Bronchial epithelial cell (primary cell): ENCODE data around the gene OGFOD3. TPM values are rescaled to one million over a fixed set of nuclear protein-coding genes. Genes with fewer than 3 reads are reported as not detected.

Experiments
- DNase-seq: peaks from one replicate; pipeline ENCODE4 v3.0.0-alpha.2; 2010; ENCODE audit warnings: low read depth
- FAIRE-seq: peaks from 2 replicates; lab custom pipeline; 2011; peaks lifted over from hg19 to GRCh38; lab: Jason Lieb, UNC
- H3K27me3 ChIP-seq: 2 replicates; pipeline ENCODE4 v1.5.1; 2011; ENCODE audit warnings: low read length; ENCODE audit not compliant: control insufficient read depth, insufficient read depth
- H3K36me3 ChIP-seq: 2 replicates; pipeline ENCODE4 v1.5.1; 2011; ENCODE audit warnings: low read length; ENCODE audit not compliant: control insufficient read depth, insufficient read depth
- H3K4me3 ChIP-seq: 2 replicates; pipeline ENCODE4 v1.5.1; 2011; ENCODE audit warnings: mild to moderate bottlenecking, low read depth, low read length, control low read depth
- CTCF ChIP-seq: IDR thresholded peaks from 2 replicates; pipeline ENCODE4 v1.5.1; 2011; ENCODE audit warnings: mild to moderate bottlenecking, moderate library complexity, low read length, control low read depth, inconsistent platforms; ENCODE audit not compliant: insufficient read depth, severe bottlenecking
- total RNA-seq: library from RNA; depleted of rRNA; stranded (reverse); fragments of >200 nt; gene quantifications from 2 replicates; pipeline ENCODE4 v1.2.1, GENCODE V29; 2014

Gene OGFOD3
- total RNA-seq, 1 donor from 2014 or later, result 25.0 TPM

GRCh38 chr17:82391496-82392066 is 26.8 kb downstream of the OGFOD3 start:
- DNase-seq (no peak), FAIRE-seq (no peak)
- H3K36me3 ChIP-seq, result peaks cover 3% of the 10 kb centered on the region
- H3K4me3 ChIP-seq, result no peak overlapping the region
- no peak for TF ChIP-seq CTCF
- peaks cover 2% of the 10 kb centered on the region for H3K27me3 ChIP-seq

DNA sequence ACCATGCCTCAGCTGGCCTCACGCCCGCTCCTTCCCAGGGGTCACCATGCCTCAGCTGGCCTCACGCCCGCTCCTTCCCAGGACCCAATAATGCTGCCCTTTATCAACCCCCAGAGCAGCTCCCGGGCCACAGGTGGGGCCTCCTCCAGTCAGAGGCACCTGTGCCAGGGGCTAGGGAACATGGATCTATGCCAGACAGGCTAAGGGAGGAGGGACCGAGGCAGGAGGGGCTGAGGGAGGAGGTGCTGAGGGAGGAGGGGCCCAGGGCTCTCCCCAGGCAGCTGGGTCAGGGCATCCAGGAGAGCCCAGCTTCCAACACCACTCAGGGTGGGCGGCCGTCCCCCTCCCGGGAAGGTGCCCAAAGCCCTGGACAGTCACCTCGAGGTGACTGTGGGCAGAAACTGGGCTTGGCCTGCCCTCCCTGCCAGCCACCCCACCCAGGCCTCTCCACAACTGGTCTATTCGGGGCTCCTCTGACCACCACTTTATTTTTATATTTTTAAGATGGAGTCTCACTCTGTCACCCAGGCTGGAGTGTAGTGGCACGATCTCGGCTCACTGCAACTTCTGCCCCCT is 27.4 kb downstream of the OGFOD3 start:
- FAIRE-seq (no peak), DNase-seq (no peak)
- Histone ChIP-seq H3K4me3 (no peak overlapping the region), H3K36me3 (peaks cover 3% of the 10 kb centered on the region), H3K27me3 (peaks cover 2% of the 10 kb centered on the region)
- no peak for TF ChIP-seq CTCF

GRCh38 chr17:82390015-82390859 is 28.1 kb downstream of the OGFOD3 start:
- FAIRE-seq (no peak), DNase-seq (no peak)
- Histone ChIP-seq H3K27me3 (peaks cover 2% of the 10 kb centered on the region), H3K4me3 (no peak overlapping the region), H3K36me3 (peaks cover 3% of the 10 kb centered on the region)
- TF ChIP-seq CTCF, result no peak

- FAIRE-seq, result no peak
- no peak overlapping the region for H3K4me3 ChIP-seq
- H3K27me3 ChIP-seq, result peaks cover 2% of the 10 kb centered on the region
- DNase-seq, result no peak
- peaks cover 3% of the 10 kb centered on the region for H3K36me3 ChIP-seq
- no peak for TF ChIP-seq CTCF
Observed at GRCh38 chr17:82389379-82389778, 29.0 kb downstream of the OGFOD3 start.

DNA sequence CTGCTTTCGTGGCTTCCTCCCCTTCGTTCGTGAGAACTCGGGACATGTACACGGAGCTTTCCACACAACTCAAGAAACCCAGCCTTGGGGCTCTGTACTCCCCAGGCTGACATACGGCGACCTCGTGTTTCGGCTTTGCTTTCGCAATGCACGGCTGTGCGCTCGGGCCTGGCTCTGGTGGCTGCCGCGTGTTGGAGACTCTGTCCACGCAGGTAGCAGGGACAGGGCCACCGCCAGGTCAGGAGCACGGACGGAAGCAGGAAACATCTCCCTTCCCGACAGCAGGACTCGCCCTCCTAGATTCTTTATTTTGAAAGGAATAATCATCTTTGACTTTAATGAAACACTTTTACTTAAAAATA is 29.5 kb downstream of the OGFOD3 start:
- DNase-seq (no peak), FAIRE-seq (no peak)
- H3K4me3 ChIP-seq, result no peak overlapping the region
- no peak for TF ChIP-seq CTCF
- H3K36me3 ChIP-seq, result peaks cover 1% of the 10 kb centered on the region
- peaks cover 2% of the 10 kb centered on the region for H3K27me3 ChIP-seq
